WTC11 (cell line): ENCODE results near the gene DYNC1LI2. TPM values are rescaled to one million over a fixed set of nuclear protein-coding genes. Genes with fewer than 3 reads are reported as not detected.

Source experiments
- ATAC-seq: fragments of 200-7000 bp; cut with Tn5 transposase; 2 replicates; pipeline ENCODE4 v1.10.0; 2021; ENCODE audit warnings: mild to moderate bottlenecking, moderate library complexity
- CTCF ChIA-PET: fragments of 300-600 bp; sonication (Branson Sonifier 250); formaldehyde crosslinking; loops from one replicate; lab custom pipeline; 2021; ENCODE audit warnings: antibody characterized with exemption; lab: Charles Lee
- POLR2A ChIA-PET: fragments of 350-600 bp; sonication (Branson Sonifier 250); formaldehyde crosslinking; loops from one replicate; lab custom pipeline; 2021; ENCODE audit warnings: antibody characterized with exemption; lab: Charles Lee
- DNase-seq: peaks from one replicate; pipeline ENCODE4 v3.0.0; 2021; ENCODE audit warnings: low spot score
- H3K27ac Mint-ChIP-seq: 2 replicates; pipeline ENCODE4 v1.8.0; 2021; ENCODE audit warnings: mixed read lengths
- H3K27me3 Mint-ChIP-seq: 2 replicates; pipeline ENCODE4 v1.8.0; 2021; ENCODE audit warnings: low read depth, mild to moderate bottlenecking, moderate library complexity, mixed read lengths
- H3K36me3 Mint-ChIP-seq: 2 replicates; pipeline ENCODE4 v1.8.0; 2021; ENCODE audit warnings: mixed read lengths
- H3K4me1 Mint-ChIP-seq: 2 replicates; pipeline ENCODE4 v1.8.0; 2022; ENCODE audit warnings: mixed read lengths
- H3K4me3 Mint-ChIP-seq: 2 replicates; pipeline ENCODE4 v1.8.0; 2021; ENCODE audit warnings: mild to moderate bottlenecking, moderate library complexity, mixed read lengths
- H3K9me3 Mint-ChIP-seq: 2 replicates; pipeline ENCODE4 v1.8.0; 2021; ENCODE audit warnings: mixed read lengths
- ESRRA ChIP-seq: sonication (generic); formaldehyde crosslinking; IDR thresholded peaks from 2 replicates; pipeline ENCODE4 v1.8.1; 2022; ENCODE audit warnings: mild to moderate bottlenecking, missing genetic modification reagents, borderline replicate concordance
- GTF2I ChIP-seq: fragments of 250-450 bp; sonication (Bioruptor Pico); conservative IDR thresholded peaks from 2 replicates; pipeline ENCODE4 v1.4.0; 2021; ENCODE audit warnings: mild to moderate bottlenecking
- IRF2 ChIP-seq: sonication (generic); formaldehyde crosslinking; IDR thresholded peaks from 2 replicates; pipeline ENCODE4 v1.8.0; 2022; ENCODE audit warnings: low read depth, missing genetic modification reagents, borderline replicate concordance
- MYBL2 ChIP-seq: sonication (generic); formaldehyde crosslinking; IDR thresholded peaks from 2 replicates; pipeline ENCODE4 v1.8.1; 2023; ENCODE audit warnings: mild to moderate bottlenecking, moderate library complexity, missing genetic modification reagents
- NR3C1 ChIP-seq: sonication (generic); formaldehyde crosslinking; conservative IDR thresholded peaks from 2 replicates; pipeline ENCODE4 v1.8.1; 2023; ENCODE audit warnings: low read depth, mild to moderate bottlenecking, missing genetic modification reagents
- RELA ChIP-seq: sonication (generic); formaldehyde crosslinking; IDR thresholded peaks from 2 replicates; pipeline ENCODE4 v1.8.1; 2022; ENCODE audit warnings: missing genetic modification reagents, mild to moderate bottlenecking, borderline replicate concordance
- TCF7 ChIP-seq: sonication (generic); formaldehyde crosslinking; IDR thresholded peaks from 2 replicates; pipeline ENCODE4 v1.8.0; 2022; ENCODE audit warnings: mild to moderate bottlenecking, low read depth, missing genetic modification reagents, moderate library complexity
- ZNF263 ChIP-seq: sonication (generic); formaldehyde crosslinking; IDR thresholded peaks from 2 replicates; pipeline ENCODE4 v1.8.1; 2022; ENCODE audit warnings: low read depth, mild to moderate bottlenecking, moderate library complexity, missing genetic modification reagents
- ZNF396 ChIP-seq: fragments of 250-450 bp; sonication (Bioruptor Pico); IDR thresholded peaks from 2 replicates; pipeline ENCODE4 v1.8.0; 2021; ENCODE audit warnings: mild to moderate bottlenecking, moderate library complexity, borderline replicate concordance
- ZNF671 ChIP-seq: fragments of 250-450 bp; sonication (Bioruptor Pico); IDR thresholded peaks from 2 replicates; pipeline ENCODE4 v1.8.0; 2021; ENCODE audit warnings: mild to moderate bottlenecking
- total RNA-seq: library from RNA; stranded (reverse); gene quantifications from 3 replicates; pipeline ENCODE4 v1.2.3, GENCODE V29; 2021
- TF ChIP-seq, protein P1 (sequence below): sonication (generic); formaldehyde crosslinking; IDR thresholded peaks from 2 replicates; pipeline ENCODE4 v1.8.0; 2023; ENCODE audit warnings: missing genetic modification reagents, mild to moderate bottlenecking, borderline replicate concordance
- TF ChIP-seq, protein P2 (sequence below): sonication (generic); formaldehyde crosslinking; IDR thresholded peaks from 2 replicates; pipeline ENCODE4 v1.8.0; 2022; ENCODE audit warnings: mild to moderate bottlenecking, missing genetic modification reagents
- TF ChIP-seq, protein P3 (sequence below): sonication (generic); formaldehyde crosslinking; IDR thresholded peaks from 2 replicates; pipeline ENCODE4 v1.8.1; 2022; ENCODE audit warnings: low read depth, mild to moderate bottlenecking, moderate library complexity, missing genetic modification reagents, borderline replicate concordance
- TF ChIP-seq, protein P4 (sequence below): sonication (generic); formaldehyde crosslinking; IDR thresholded peaks from 2 replicates; pipeline ENCODE4 v1.8.1; 2022; ENCODE audit warnings: mild to moderate bottlenecking, moderate library complexity, missing genetic modification reagents
- TF ChIP-seq, protein P5 (sequence below): sonication (generic); formaldehyde crosslinking; IDR thresholded peaks from 2 replicates; pipeline ENCODE4 v1.8.1; 2023; ENCODE audit warnings: mild to moderate bottlenecking, missing genetic modification reagents
- TF ChIP-seq, protein P6 (sequence below): sonication (generic); formaldehyde crosslinking; conservative IDR thresholded peaks from 2 replicates; pipeline ENCODE4 v1.8.1; 2022; ENCODE audit warnings: mild to moderate bottlenecking, missing genetic modification reagents

Gene DYNC1LI2
- total RNA-seq, 1 experiment from 2014 or later: 89.8 TPM

DNA sequence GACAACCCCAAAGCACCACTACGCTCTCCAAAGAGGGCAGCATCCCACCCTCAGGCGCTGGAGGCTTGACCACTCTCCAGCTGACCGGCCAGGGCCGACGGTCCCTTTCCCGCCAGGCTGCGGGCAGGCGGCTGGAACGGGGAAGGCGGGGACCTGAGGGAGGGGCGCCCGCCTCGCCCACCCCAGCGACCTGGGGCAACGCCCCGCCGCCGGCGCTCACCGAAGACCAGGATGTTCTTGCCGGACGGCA, 431 bp downstream of the DYNC1LI2 start:
- no peaks in the 10 kb centered on the region for H3K9me3 Mint-ChIP-seq
- peak overlapping the region; percentile 81 for H3K27ac Mint-ChIP-seq
- peak; percentile 20 for ATAC-seq
- peaks cover 25% of the 10 kb centered on the region for H3K4me1 Mint-ChIP-seq
- ChIA-PET CTCF (interaction anchor here (0.6 to 4.6 kb wide), 14 partner anchors 10 to 143 kb away, joined by 3 to 29 read pairs (median 5); partner anchors contain the start of genes NAE1 and PDP2), POLR2A (interaction anchor here (1.0 kb wide), 1 partner anchor 28 kb away, joined by 4 read pairs; no protein-coding TSS in a partner anchor)
- peaks cover 36% of the 10 kb centered on the region for H3K36me3 Mint-ChIP-seq
- peak; percentile 40 for DNase-seq
- peaks cover 21% of the 10 kb centered on the region for H3K27me3 Mint-ChIP-seq
- TF ChIP-seq, protein P1, sequence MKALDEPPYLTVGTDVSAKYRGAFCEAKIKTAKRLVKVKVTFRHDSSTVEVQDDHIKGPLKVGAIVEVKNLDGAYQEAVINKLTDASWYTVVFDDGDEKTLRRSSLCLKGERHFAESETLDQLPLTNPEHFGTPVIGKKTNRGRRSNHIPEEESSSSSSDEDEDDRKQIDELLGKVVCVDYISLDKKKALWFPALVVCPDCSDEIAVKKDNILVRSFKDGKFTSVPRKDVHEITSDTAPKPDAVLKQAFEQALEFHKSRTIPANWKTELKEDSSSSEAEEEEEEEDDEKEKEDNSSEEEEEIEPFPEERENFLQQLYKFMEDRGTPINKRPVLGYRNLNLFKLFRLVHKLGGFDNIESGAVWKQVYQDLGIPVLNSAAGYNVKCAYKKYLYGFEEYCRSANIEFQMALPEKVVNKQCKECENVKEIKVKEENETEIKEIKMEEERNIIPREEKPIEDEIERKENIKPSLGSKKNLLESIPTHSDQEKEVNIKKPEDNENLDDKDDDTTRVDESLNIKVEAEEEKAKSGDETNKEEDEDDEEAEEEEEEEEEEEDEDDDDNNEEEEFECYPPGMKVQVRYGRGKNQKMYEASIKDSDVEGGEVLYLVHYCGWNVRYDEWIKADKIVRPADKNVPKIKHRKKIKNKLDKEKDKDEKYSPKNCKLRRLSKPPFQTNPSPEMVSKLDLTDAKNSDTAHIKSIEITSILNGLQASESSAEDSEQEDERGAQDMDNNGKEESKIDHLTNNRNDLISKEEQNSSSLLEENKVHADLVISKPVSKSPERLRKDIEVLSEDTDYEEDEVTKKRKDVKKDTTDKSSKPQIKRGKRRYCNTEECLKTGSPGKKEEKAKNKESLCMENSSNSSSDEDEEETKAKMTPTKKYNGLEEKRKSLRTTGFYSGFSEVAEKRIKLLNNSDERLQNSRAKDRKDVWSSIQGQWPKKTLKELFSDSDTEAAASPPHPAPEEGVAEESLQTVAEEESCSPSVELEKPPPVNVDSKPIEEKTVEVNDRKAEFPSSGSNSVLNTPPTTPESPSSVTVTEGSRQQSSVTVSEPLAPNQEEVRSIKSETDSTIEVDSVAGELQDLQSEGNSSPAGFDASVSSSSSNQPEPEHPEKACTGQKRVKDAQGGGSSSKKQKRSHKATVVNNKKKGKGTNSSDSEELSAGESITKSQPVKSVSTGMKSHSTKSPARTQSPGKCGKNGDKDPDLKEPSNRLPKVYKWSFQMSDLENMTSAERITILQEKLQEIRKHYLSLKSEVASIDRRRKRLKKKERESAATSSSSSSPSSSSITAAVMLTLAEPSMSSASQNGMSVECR (CRISPR knock-in tag): peak; percentile 31; the same call in 1 of the 2 replicates
- TF ChIP-seq ESRRA (CRISPR knock-in tag): no peak
- TF ChIP-seq IRF2 (CRISPR knock-in tag): no peak
- TF ChIP-seq, protein P2, sequence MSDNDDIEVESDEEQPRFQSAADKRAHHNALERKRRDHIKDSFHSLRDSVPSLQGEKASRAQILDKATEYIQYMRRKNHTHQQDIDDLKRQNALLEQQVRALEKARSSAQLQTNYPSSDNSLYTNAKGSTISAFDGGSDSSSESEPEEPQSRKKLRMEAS (CRISPR knock-in tag): no peak
- TF ChIP-seq NR3C1 (CRISPR knock-in tag): no peak
- no peak for TF ChIP-seq ZNF396 (CRISPR knock-in tag)
- TF ChIP-seq, protein P3, sequence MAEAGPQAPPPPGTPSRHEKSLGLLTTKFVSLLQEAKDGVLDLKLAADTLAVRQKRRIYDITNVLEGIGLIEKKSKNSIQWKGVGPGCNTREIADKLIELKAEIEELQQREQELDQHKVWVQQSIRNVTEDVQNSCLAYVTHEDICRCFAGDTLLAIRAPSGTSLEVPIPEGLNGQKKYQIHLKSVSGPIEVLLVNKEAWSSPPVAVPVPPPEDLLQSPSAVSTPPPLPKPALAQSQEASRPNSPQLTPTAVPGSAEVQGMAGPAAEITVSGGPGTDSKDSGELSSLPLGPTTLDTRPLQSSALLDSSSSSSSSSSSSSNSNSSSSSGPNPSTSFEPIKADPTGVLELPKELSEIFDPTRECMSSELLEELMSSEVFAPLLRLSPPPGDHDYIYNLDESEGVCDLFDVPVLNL (CRISPR knock-in tag): no peak
- TF ChIP-seq, protein P4, sequence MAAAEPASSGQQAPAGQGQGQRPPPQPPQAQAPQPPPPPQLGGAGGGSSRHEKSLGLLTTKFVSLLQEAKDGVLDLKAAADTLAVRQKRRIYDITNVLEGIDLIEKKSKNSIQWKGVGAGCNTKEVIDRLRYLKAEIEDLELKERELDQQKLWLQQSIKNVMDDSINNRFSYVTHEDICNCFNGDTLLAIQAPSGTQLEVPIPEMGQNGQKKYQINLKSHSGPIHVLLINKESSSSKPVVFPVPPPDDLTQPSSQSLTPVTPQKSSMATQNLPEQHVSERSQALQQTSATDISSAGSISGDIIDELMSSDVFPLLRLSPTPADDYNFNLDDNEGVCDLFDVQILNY (CRISPR knock-in tag): 0 out of 2 replicates have a peak, but pooled peaks have one; percentile 50
- TF ChIP-seq, protein P5, sequence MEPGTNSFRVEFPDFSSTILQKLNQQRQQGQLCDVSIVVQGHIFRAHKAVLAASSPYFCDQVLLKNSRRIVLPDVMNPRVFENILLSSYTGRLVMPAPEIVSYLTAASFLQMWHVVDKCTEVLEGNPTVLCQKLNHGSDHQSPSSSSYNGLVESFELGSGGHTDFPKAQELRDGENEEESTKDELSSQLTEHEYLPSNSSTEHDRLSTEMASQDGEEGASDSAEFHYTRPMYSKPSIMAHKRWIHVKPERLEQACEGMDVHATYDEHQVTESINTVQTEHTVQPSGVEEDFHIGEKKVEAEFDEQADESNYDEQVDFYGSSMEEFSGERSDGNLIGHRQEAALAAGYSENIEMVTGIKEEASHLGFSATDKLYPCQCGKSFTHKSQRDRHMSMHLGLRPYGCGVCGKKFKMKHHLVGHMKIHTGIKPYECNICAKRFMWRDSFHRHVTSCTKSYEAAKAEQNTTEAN (CRISPR knock-in tag): peak; percentile 21
- peak; percentile 14; the same call in 1 of the 2 replicates for TF ChIP-seq MYBL2 (CRISPR knock-in tag)
- TF ChIP-seq ZNF671 (CRISPR knock-in tag): no peak
- no peak for TF ChIP-seq GTF2I (CRISPR knock-in tag)
- H3K4me3 Mint-ChIP-seq: peak overlapping the region; percentile 87

DNA sequence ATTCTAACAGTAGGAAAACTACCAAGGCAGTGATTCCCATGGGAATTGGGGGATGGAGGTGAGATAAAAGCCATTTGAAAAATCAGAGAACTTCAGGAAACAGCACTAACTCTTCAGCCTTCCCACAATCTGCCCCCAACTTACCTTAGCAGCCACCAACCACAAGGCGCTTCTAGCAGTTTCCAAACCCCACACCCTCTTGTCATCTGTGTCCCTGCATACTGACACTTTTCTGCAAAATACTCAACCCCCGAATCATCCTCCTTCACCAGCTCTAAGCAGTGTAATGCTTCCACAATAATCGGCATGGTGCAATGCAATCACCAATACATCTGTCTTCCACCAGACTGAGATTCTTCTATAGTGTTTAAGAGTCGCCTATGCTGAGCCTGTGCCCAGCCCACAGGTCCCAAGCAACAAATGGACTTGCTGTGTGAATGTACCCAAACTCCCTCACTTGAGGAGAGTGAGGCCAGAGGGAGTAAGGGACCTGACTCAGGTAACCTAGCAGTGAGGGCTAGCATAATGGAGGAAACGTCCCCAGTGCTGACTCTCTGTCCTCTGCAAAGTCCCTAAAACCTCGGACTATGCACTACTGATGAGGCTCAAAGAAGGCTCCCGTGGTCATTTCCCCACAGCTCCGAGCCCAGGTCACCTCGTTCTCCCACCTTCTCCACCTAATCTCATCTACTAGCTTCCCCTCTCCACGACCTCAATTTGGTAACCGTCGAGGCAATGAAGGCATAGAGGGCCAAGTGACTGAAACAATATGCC, 943 bp downstream of the DYNC1LI2 start:
- Mint-ChIP-seq H3K9me3 (no peaks in the 10 kb centered on the region), H3K4me1 (peaks cover 25% of the 10 kb centered on the region)
- no peak for TF ChIP-seq RELA
- TF ChIP-seq, protein P6, sequence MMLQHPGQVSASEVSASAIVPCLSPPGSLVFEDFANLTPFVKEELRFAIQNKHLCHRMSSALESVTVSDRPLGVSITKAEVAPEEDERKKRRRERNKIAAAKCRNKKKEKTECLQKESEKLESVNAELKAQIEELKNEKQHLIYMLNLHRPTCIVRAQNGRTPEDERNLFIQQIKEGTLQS (CRISPR knock-in tag): no peak
- no peak for TF ChIP-seq ZNF263
- TF ChIP-seq, protein P5 (CRISPR knock-in tag): 0 out of 2 replicates have a peak, but pooled peaks have one; percentile 18
- no peak for TF ChIP-seq TCF7 (CRISPR knock-in tag)
- TF ChIP-seq, all 79 proteins: peak for 1
- CTCF ChIA-PET: interaction anchor here (0.6 to 4.6 kb wide), 5 partner anchors 9 to 122 kb away, joined by 3 to 29 read pairs (median 5); partner anchors contain the start of gene NAE1
- Mint-ChIP-seq H3K36me3 (peaks cover 37% of the 10 kb centered on the region), H3K27me3 (peaks cover 20% of the 10 kb centered on the region), H3K4me3 (peak overlapping the region; percentile 87), H3K27ac (peak overlapping the region; percentile 81)
- ATAC-seq: no peak
- POLR2A ChIA-PET: interaction anchor here (1.0 kb wide), 1 partner anchor 28 kb away, joined by 4 read pairs; no protein-coding TSS in a partner anchor
- DNase-seq: no peak
